Hematopoietic multipotent progenitor cell (in vitro differentiated cells): ENCODE measurements around the gene DROSHA. TPM values are rescaled to one million over a fixed set of nuclear protein-coding genes. Genes with fewer than 3 reads are reported as not detected.

Experiments
- DNase-seq, 3 donors: peaks; one replicate each; pipeline ENCODE4 v3.0.0-alpha.2; 2011 to 2015; ENCODE audit warnings: low read depth in 2 of 3, low spot score in 2 of 3
- total RNA-seq: library from RNA; depleted of rRNA; stranded (reverse); fragments of >200 nt; gene quantifications from one replicate; pipeline ENCODE4 v1.2.3, GENCODE V29; 2012

DROSHA gene
- total RNA-seq, 1 donor = 25.6 TPM

GRCh38 chr5:31530541-31531265 is 1.2 kb downstream of the DROSHA start:
- no peak for DNase-seq

DNA sequence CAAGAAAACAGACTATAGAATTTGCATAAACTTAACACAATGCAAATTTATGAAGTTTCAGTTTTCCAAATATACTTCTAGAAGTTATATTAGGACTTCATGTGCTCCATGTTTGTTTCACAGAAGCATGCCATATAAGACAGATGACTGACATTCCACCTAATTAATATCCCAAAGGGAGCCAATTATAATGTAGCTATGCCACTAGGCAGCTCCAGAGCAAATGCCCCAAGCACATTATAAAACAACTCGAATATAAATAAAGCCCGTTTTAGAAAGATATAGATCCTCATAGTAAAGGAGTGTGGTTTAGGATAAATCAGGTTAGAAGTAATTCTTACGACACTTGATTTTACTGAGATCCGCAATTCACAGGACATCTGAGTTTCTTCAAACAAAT is 8.9 kb downstream of the DROSHA start:
- DNase-seq = no peak

- DNase-seq = no peak
These were observed 15.1 kb downstream of the DROSHA start for GRCh38 chr5:31516802-31517201.

DNA sequence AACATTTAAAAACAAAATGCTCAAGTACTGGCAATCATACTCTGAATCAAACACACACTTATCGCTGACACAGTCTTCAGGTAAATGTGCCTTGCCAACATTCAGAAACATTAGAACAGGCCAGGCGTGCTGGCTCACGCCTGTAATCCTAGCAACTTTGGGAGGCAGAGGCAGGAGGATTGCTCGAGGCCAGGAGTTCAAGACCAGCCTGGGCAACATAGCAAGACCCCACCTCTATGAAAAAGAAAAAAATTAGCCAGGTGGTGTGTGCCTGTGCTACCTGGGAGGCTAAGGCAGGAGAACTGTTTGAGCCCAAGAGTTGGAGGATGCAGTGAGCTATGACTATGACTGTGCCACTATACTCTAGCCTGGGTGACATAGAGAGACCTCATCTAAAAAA is 20.6 kb downstream of the DROSHA start:
- no peak for DNase-seq

DNA sequence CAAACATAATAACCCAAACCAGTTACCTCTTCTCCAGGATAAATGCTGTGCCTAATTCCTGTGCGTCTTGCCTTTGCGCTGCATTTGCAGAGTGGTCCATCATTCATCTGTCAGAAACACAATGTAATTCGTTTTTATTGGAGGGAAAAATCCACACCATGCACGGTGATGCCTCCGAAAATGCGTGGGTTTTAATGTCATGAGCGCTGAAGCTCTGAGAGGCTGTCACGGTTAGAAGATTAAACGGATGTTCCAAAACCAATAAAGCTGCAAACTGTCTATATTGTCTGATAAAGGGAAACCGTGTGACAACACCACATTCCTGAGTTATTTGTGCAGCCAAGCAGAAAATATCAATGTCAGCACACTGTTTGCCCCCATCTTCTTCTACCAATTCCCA is 27.4 kb downstream of the DROSHA start:
- DNase-seq = no peak

DNA sequence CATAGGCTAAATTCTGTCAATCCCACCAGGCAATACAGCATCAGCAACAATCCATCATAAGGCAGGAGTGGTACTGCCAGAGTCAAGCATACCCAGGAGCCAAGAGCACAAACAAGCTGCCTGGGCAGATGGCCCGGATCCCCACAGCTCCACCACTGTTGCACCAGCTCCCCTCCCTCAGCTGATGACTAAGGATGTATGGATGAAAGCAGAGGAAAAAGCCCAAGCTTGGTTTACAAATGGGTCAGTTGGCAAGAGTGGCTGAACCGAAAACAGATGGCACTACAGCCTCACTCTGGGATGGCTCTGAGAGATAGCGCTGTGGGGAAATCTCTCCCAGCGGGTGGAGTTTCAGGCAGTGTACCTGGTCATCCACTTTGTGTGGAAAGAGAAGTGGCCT is 29.4 kb downstream of the DROSHA start:
- no peak for DNase-seq

- no peak for DNase-seq
These were observed 31.6 kb downstream of the DROSHA start for GRCh38 chr5:31500256-31500655.

GRCh38 chr5:31496891-31497290 is 35.0 kb downstream of the DROSHA start:
- DNase-seq = no peak

GRCh38 chr5:31496301-31496700 is 35.6 kb downstream of the DROSHA start:
- DNase-seq = no peak

DNA sequence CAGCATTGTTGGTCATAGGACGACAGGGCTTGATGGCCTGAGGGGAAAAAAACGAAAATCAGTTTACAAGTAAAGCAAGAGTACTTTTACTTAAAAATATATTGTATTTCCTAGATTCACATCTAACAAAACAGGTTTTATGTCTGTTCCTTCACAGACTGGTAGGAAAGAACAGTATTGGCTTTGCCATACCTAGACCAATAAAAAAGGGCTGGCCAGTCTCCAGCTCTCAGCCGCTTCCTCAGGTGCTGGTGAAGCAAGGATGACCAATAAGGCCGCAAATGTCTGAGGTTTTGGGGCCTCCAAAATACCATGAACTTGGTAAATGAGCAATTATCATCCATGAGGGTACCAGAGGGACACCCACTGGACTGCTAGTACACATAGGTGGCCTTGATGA is 36.6 kb downstream of the DROSHA start:
- no peak for DNase-seq

- no peak for DNase-seq
These were observed 39.0 kb downstream of the DROSHA start for GRCh38 chr5:31492869-31493268.

DNA sequence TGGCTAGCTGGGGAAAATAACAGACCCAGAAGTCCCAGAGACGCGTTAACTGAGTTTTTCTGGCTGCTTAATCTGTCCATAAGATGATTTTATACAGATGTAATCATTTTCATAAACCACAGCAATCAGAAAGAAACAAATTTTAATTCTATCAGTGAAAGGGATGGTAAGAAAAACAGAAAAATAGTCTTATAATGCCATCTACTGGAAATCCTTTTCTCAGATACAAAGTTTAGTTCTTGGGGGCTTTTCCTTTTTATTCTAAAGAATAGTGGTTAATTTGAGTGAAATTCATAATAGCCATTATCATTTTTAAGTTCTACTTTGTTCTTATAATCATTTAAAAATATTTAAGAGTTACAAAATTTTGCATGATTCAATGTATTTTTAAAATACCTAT is 44.4 kb downstream of the DROSHA start:
- DNase-seq = peak in 1 of 3 donors; percentile 10

DNA sequence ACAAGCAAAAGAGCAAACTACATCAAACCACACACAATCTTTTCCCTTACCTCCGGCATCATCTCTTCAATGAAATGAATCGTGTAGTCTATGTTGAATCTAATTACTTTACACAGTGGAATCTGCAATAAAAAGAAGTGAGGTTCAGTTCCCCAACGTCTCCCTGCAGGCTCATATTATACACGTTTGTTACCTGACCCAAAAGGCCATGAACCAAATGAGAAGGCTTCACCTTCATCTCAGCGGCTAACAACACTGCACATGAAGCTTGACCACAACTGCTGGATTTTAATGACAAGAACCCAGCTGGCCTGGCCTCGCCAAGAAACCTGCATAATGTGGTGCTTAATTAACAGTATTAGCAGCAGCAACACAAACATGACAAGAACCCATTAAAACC is 45.5 kb downstream of the DROSHA start:
- no peak for DNase-seq

DNA sequence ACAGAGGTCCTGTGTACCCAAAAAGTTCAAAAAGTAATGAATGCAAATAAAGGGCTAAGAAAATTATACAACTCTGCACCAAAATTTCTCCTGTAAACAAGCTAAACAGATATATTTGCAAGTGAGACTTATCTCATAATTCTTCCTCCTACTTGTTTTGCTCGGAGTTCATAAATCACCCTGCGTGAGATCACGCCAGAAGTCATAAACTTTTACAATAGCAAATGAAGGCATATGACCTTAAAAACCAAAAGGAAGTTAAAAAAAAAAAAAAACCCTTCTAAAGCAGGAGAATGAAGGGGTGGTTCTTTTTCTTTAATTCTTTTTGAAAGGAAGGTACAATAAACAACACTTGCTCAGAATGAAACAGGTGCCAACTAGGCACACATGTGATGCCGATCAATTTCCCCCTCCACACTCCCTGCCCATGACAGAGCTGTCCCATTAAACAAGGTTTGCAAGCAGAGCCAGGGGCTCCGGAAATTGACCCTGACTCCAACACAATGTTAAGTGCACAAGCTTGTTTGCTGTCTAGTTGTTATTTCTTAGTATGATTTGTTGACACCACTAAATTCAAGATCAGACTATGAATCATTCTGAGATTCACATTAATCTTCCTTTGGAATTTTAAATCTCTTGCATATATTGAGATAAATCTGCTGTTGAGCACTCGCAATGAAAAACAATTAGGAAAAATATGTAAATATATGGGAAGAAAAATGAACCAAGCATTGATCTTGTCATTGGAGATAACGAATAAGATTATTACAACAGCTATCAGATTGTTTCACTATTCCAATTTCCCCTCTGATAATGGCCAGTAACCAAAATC is 46.3 kb downstream of the DROSHA start:
- DNase-seq = peak in 2 of 3 donors; percentile 26 to 39

- no peak for DNase-seq
These were observed 50.2 kb downstream of the DROSHA start for GRCh38 chr5:31481531-31482165.

DNA sequence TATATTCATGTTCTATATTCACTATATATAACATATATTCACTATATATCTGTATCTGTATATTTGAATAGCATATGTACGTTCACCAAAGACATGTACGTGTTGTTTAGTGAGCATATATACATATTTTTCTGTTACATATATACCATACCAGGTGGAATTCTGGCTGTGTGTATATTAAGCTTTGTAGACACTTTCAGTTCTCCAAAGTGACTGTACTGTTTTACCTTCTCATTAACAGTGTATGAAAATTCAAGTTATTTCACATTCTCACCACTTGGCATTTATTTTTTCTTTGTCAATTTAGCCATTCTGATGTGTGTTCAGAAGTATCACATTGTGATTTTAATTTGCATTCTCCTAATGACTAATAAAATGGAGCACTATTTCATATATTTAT is 52.2 kb downstream of the DROSHA start:
- DNase-seq = no peak

- DNase-seq = no peak
These were observed 53.0 kb downstream of the DROSHA start for GRCh38 chr5:31478901-31479300.

GRCh38 chr5:31477971-31478370 is 53.9 kb downstream of the DROSHA start:
- DNase-seq = no peak

DNA sequence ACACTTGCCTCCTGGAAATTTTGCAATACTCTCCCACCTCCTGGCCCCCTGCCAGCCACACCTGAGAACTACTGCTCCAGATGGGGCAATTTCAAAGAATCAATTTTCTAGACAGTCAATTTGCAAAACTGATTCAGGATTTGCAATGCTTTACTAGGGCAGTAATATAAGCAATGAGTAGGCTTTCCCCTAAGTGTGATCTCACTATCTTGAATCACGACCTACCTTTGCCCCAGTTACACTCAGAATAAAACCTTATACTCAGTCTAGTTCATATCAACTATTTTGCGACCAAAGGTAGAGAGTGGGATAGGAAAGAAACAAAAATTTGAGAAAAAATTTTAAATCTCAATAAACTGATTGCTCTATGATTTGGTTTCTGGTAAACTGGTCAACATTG is 54.4 kb downstream of the DROSHA start:
- no peak for DNase-seq

- DNase-seq = no peak
These were observed 55.2 kb downstream of the DROSHA start for GRCh38 chr5:31476738-31477141.

DNA sequence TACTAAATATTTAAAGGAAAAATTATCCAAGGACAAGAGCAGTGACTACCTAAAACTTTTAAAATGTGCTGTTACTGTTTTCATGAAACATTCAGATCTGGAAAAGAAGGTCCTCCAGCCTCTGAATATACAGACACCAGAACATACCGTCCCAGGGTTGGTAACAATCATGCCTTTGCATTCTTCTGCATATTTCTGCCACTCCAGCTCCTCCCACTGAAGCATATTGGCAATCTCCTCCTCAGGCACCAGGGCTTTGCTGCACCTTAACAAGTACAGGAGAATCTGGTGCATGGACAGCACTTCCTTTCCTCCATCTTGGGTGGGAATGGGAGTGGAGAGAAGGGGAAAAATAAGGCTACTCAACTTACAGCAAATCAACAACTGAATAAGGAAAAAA is 60.0 kb downstream of the DROSHA start:
- DNase-seq = no peak

DNA sequence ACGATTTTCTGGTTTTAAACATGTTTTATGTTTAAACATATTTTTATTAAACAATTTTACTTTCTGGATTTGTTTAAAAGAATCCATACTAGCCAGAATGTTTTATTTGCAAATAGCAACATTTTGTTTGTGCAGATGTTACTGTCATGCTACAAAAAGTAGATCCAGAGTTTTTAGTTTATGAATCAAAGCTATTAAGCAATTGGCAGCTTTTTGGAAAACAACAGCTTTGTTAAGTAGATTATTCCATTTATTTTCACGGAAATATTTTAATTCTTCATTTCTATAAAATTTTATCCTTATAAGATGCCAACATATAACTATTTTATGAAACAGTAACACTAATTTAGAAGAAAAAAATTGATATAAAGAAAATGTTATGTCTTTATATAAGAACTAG is 60.9 kb downstream of the DROSHA start:
- no peak for DNase-seq
